GM19351 (cell line): ENCODE results near the gene CXXC5.

ENCODE experiments used
- ATAC-seq: cut with Tn5 transposase; IDR thresholded peaks from one replicate; pipeline ENCODE4 v1.9.1; 2021; ENCODE audit warnings: mild to moderate bottlenecking, moderate library complexity; ENCODE audit not compliant: unreplicated experiment

Gene CXXC5

DNA sequence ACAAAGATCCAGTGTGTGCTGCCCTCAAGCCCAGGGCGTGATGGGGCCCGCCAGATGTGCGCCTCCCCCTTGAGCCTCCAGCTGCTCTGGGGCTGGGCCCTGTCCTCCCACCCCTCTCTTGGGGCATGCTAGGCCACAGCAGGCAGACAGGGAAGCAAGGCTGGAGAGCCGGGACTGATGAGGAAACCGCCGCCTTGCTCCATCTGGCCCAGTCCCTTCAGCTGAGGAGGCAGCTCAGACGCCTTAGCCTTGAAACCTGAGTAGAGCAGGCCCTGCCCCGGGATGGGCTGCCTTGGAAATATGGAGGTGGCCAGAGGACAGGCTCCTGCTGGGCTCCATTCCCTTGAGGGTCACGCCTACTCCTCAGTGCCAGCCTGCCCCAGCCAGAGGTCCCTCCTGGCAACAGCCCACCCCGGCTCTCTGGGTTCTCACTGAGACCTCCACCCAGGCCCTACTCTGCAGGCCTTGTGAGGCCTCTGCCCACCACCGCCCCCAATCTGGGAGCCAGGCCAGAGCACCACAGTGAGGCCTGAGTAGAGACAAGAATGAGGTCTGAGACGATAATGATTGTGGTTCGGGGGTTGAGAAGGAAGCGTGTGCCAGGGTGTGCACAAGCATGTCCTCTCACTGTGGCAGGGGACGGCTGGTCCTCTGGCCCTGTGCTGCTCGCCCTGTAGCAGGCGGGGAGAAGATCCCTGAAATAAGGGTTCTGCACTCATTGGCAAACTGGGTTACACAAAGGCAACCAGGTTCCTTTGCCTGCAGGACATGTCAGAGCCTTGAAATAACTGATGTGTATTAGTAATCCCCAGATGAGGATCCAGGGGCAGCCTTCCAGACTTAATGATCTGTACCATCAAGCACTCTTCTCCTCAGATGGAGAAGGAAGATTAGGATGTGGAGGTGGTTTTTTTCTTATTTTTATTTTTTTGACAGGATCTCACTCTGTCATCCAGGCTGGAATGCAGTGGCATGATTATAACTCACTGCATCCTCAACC is 30.9 kb downstream of the CXXC5 start:
- no peak for ATAC-seq

DNA sequence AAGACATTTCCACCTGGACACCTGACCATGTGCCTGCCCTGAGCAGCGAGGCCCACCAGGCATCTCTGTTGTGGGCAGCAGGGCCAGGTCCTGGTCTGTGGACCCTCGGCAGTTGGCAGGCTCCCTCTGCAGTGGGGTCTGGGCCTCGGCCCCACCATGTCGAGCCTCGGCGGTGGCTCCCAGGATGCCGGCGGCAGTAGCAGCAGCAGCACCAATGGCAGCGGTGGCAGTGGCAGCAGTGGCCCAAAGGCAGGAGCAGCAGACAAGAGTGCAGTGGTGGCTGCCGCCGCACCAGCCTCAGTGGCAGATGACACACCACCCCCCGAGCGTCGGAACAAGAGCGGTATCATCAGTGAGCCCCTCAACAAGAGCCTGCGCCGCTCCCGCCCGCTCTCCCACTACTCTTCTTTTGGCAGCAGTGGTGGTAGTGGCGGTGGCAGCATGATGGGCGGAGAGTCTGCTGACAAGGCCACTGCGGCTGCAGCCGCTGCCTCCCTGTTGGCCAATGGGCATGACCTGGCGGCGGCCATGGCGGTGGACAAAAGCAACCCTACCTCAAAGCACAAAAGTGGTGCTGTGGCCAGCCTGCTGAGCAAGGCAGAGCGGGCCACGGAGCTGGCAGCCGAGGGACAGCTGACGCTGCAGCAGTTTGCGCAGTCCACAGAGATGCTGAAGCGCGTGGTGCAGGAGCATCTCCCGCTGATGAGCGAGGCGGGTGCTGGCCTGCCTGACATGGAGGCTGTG is 32.4 kb downstream of the CXXC5 start:
- no peak for ATAC-seq

DNA sequence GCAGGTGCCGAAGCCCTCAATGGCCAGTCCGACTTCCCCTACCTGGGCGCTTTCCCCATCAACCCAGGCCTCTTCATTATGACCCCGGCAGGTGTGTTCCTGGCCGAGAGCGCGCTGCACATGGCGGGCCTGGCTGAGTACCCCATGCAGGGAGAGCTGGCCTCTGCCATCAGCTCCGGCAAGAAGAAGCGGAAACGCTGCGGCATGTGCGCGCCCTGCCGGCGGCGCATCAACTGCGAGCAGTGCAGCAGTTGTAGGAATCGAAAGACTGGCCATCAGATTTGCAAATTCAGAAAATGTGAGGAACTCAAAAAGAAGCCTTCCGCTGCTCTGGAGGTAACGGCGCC is 32.9 kb downstream of the CXXC5 start:
- ATAC-seq, result no peak

DNA sequence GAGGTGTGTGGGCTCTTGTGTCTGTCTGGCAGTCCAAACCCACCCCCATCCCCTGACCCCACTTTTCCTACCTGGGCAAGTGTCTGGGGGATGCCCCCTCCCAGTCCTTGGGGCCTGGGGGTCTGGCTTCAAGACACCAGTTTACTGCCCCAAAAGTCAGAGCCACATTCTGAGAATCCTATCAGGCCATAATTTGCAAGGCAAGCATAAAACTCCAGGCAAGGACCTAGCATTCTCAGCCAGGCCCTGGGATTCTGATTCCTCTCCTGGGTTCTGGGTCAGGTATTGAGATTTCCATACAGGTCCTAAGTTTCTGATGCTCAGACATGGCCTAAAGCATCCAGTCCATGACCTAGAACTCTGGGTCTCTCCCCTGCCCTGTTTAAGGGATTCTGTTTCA is 33.3 kb downstream of the CXXC5 start:
- no peak for ATAC-seq

DNA sequence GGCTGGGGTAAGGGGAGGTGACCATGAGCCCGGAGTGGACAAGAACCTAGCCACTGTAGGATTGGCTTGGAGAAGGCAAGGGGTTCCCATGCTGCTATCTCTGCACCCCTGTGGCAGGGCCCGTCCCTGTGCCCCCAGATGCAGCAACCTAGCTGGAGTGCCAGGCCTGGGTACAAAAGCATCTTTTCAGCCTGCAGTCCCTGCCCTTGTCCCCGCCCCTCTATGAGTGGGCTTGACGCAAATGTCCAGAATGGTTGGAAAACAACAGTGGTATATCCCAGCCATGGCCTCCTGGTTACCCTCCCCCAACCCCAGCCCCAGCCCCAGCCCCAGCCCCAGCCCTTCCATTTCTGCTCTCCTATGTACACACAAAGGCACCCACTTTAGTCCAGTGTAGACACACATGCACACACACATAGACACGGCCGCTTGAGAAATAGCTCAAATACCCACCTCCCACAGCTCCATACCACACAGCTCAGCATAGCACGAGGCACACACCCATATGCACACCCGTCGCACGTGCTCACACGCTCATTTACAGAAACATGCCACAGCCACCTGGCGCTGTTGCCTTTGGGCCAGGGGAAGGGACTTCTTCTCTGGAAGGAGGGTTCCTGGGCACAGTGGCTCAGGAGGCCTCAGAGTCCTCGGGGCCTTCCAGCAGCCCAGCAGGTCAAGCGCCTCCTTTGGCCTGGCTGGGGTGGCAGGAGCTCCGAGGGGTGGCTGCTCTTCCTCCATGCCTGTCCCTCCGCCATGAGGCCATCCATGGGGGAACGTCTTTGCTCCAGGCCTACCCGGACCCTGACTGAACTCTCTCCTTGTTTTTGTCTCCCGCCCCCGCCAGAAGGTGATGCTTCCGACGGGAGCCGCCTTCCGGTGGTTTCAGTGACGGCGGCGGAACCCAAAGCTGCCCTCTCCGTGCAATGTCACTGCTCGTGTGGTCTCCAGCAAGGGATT is 34.1 kb downstream of the CXXC5 start:
- ATAC-seq, result no peak

DNA sequence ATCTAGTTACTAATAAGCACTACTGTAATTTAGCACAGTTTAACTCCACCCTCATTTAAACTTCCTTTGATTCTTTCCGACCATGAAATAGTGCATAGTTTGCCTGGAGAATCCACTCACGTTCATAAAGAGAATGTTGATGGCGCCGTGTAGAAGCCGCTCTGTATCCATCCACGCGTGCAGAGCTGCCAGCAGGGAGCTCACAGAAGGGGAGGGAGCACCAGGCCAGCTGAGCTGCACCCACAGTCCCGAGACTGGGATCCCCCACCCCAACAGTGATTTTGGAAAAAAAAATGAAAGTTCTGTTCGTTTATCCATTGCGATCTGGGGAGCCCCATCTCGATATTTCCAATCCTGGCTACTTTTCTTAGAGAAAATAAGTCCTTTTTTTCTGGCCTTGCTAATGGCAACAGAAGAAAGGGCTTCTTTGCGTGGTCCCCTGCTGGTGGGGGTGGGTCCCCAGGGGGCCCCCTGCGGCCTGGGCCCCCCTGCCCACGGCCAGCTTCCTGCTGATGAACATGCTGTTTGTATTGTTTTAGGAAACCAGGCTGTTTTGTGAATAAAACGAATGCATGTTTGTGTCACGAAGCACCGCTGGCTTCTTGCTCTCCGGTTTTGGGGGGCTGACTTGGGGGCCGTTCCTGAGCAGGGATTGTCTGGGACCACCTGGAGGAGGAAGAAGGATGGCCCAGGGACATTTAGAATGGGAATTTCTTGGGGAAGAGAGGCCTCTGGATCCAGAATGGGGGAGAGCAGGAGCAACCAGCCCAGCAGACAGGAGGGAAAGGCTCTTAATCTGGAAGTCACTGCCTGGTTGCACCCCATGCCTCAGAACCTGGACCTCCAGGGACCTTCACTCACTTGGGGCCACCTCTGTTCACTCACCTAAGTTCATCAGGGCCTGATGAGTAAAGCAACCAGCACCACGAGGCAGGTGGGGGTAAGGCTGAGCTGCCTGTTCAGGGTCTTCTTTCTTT is 35.4 kb downstream of the CXXC5 start:
- ATAC-seq, result no peak

DNA sequence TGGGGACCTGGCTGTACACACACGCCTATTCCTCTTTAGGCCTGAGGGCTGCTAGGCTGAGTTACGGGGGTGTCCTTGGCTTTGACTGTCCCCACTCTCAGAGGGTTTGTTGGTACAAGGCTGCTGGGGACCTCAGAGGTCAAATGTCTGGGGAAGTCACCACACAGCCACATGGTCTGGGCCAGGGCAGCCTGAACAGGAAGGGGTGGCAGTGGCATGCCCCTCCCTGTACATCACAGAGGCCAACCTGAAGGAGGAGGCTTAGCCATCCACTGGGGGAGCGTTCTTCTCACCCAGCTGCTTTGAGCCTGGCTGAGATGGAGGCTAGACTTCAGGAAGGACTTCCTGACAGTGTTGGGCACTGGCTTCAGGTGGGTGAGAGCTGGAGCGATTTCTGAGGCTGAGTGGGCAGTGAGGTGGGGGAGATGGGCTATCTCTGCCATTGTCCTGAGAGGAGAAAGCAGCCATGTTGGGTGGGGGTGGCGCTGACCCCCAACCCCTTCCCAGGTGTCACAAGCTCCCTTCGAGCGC is 36.3 kb downstream of the CXXC5 start:
- ATAC-seq, result no peak

DNA sequence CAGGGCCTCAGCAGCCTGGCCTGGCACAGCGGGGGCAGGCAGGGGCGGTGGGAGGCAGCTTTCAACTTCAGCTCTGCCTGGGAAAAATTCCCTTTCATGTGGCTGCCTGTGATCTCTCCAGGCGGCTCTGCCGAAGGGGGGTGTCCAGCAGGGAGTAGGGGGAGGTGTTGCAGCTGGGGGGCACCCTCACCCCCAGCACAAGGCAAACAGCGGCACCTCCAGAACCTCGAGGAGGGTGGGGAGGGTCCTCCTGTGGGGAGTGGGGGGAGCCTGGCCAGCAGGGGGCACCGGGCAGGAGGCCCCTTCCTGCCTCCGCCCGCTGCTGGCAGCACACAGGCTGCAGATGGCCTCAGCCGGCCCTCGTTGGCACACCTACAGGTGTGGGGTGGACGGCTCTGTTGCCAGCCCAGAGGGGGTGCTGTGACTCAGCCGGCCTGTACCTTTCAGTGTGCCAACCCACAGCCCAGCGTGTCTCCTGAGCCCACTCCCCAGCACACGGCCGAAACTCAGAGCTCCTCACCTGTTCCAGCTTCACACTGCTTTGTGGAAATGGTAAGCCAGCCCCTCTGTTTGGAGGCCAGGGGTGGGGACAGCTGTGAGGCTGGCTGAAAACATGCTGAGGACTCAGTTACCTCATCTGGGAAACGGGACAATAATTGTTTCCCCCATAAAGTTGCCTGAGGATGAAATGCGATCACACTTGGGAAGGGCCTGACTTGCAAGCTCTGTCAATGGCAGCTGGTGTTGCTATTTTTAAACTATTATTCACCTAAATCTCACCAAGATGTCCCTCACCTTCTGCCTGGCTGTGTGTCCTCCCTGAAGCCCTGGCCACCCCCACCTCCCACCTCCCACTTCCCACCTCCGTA is 37.0 kb downstream of the CXXC5 start:
- no peak for ATAC-seq

DNA sequence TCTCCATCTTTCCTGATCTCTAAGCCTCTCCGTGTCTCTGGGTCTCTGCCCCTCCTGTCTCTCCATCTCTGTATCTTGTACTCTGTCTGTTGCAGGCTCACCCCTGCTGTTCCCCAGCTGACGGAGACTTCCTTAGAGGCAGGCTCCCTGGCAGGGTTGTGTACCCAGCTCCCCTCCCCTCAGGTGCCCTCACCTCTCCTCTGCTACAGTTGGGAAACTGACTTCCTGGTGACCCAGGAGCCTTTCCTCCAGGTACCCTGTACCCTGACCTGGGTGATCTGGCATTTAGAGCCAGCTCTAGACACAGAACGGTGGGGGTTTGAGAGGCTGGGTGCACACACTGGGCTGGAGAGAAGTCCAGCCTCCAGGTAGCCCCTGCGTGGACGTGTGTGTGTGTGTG is 37.7 kb downstream of the CXXC5 start:
- no peak for ATAC-seq

DNA sequence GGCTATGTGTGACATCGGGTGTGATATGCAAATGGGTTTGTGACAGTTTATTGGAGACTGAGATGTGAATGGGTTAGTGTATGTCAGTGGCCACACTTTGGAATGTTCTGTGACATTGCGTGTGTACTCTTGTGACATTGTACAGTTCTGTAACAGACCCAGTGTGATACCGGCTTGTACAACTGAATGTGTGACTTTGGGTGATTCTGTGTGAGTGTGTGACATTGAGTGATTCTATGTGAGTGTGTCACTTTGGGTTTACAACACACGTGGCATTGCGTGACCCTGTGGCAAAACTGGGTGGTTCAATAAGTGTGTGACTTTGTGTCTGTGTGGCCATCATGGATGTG is 38.2 kb downstream of the CXXC5 start:
- ATAC-seq, result no peak

DNA sequence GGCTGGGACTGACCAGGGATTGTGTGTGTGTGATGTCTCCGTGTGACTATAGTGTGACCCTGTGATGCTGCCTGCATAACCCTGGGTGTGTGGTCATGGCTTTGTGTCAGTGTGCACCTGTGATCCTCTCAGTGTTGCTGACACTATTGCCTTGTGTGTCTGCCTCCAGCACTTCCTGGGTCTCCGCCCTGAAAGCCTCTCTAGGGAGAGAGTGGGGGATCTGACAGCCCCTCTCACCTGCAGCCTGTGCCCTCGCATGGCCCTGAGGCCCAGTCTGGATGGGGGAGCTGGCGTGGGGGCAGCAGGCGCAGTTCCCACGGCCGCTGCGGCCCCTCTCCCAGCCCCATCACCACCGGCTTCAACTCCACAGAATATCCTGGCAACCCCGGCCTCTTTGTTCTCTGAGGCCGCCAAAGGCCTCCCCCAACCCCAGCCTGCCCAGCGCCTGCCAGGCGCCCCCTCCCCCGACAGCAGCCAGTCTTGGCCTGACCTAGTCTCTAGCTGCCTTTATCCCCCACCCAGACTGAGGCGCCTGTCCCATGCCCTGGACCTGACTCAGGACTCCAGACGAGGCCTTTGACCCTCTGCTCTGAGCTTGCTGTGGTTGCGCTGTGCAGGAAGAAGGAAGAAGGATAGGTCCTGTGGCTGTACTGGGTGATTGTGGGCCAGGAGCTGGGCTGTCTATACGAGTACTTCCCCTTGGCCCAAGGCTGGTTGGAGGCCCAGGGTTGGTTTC is 38.7 kb downstream of the CXXC5 start:
- no peak for ATAC-seq

DNA sequence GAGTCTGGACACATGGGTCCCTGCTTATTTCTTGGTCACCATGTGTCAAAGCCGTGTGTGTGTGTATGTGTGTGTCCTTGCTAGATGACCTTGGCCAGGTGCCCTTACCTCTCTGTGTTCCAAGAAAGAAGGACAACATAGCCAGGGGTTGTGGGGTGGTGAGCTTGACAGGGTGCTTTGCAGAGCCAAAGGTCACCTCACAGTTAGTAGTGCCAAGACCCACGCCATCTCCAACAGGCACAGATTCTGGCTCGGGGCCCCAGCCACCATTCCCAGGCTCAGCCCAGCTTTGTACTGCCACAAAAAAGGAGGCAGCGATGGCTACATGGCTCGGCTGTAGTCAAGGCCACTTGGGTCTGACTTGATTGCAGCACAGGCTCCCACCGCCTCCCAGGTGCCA is 39.5 kb downstream of the CXXC5 start:
- no peak for ATAC-seq

DNA sequence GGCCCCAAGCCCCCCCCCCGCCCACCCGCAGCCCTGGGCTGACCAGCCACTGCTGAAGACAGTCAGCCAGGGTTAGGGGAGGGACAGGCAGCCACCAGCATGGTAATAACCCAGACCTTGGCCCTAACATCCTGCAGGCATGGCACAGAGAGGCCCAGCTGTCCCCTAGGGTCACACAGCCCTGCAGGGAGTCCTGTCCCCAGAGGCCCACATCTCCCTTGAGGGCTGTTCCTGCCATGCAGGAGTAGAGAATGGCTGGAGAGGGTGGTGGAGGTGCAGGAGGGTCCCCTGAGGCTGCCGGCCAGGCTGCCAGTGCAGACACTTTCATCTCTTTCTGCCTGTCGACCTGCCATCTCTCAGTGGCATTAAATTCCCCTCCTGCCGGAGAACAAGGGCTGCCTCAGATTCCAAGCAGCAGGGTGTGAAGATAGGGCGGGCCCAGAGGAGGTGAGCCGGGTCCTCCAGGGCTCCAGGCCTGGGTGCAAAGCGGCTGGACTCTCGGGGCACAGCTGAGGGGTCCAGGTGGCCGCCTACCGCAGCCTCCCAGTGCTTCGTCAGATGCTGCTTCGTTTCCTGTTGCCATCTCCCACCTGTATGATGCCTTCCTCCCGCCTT is 40.0 kb downstream of the CXXC5 start:
- no peak for ATAC-seq

DNA sequence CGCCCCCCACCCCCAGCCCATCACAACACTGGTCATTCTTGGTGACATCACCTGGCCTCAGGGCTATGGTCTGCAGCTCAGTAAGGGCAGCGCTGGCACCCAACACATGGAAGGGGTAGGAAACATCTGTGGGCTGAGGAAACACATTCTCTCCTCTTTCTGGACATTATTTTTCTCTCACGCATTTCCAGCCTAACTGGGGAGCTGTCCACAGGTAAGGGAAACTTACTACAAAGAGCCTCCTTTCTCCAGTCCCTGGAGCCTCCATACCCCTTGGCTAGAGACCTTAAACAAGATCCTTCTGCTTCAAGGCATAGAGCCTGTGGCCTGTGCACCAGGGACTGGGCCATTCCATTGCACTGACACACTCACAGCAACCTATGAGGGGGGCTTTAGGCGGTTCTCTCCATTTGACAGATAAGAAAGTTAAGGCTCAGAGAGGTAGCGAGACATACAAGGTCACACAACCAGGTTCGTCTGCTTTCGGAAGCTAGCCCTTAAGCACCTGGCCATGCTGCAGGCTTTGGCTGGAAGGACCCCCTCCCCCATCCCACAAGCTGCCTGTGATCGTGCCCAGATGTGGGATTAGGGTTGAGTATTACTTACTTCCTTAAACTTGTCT is 40.7 kb downstream of the CXXC5 start:
- no peak for ATAC-seq

DNA sequence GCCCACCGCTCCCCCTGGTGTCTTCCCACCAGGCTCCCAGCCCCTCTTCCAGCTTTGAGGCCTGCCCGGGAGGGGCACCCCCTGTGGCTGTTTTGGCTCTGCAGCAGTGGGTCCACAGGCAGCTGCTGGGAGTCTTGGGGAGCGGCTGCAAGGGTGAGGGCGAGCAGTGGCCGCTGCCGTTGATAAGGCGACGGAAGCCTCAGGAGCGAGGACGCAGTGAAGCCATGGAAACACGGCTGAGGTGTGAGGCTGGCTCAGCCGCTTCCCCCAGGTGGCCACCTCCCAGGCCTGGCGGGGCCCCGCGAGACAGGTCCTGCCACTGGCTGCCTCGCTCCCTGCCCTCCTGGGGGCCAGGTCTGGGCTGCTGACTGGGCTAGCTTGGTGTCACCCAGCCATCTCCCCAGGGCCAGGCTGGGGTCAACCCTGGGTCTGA is 41.5 kb downstream of the CXXC5 start:
- ATAC-seq, result no peak

DNA sequence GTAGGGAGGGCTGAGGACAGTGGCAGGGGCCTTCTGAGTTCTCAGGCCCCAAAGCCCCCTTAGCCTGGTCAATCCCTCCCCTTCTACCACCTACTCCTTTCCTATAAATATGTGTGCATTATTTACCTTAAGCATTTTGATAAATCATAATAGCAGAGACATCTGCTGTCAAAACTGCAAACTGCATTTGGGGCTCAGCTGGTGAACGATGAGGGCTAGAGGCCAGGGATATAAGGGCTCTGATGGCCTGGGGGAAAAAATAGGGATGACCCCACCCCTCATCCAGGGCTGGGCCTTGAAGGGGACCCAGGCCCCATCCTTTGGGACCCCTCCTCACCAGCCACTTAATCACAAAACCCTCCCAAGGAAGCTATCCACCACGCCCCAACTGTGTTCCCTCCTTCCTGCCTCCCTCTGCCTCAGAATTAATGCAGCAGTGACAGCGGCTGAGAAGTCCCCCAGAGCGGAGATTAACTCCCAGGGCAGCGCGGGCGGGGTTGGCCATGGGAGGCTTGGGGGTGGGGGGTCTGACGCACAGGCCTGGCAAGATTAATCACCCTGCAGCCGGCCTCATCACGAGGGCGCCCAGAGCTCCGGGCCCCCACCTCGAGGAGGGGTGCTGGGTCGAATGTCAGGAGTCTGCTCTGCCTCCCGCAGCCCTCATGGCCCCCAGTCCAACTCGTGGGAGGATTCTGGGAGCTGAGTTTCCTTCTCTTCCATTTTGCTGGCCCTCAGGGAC is 42.1 kb downstream of the CXXC5 start:
- no peak for ATAC-seq
